Adipose tissue (tissue), 3 donors: ENCODE measurements around the gene GPC6. TPM values are rescaled to one million over a fixed set of nuclear protein-coding genes. Genes with fewer than 3 reads are reported as not detected.

Experiments used
- H3K27ac ChIP-seq: one replicate; pipeline ENCODE4 v1.5.1; 2013; ENCODE audit warnings: low read depth, low read length
- WGBS, 3 donors: extraction: QIAGEN DNeasy Blood & Tissue Kit; methylation state at CpG; one replicate each; pipeline ENCODE4 v1.1.7; 2013; 5-methylcytosine and 5-hydroxymethylcytosine counted together
- polyA plus RNA-seq, 3 donors: library from polyadenylated mRNA; stranded (reverse); fragments of 200-250 nt; gene quantifications; one replicate each; pipeline ENCODE4 v1.2.3, GENCODE V29; 2013
- donor health status: healthy with polysubstance abuse.
- donor health status: Bipolar disorder and iron deficiency.
- donor health status: healthy.

The GPC6 gene
- polyA plus RNA-seq, 3 donors: 0.72 to 8.5 (median 5.8) TPM

DNA sequence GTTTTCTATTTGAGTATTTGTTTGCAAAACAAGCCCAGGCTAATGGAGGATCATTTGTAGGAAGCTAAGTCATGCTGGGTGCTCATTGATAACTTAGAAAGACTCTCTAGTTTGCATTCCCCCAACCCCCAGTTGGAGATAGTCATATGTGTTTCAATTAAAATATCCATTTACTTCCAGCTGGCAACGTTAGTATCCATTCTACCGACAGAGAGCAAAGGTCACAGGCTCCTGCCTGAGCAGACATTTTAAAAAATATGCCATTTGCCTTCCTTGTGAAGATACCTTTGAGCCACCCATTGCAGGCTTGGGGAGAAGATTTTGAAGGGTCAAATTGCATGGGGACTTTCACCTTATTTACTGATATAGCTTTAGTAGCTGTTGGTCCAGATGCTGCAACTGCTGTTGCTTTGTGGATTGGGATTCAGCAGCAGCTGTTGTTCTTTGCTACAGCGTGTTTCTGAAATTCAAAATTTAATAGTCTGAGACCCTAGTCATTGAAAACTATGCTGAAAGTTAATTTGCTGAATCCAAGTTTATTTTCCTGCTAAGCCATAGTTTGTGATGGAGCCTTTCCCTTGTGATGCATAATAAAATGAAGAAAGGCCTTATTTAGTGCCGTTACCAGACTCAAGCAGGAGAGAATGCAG, 335.1 kb downstream of the GPC6 start:
- no peak overlapping the region for H3K27ac ChIP-seq
- 66 to 75% (median 71%) methylated on average over 4 of the region's 4 CpGs for WGBS, 3 donors

DNA sequence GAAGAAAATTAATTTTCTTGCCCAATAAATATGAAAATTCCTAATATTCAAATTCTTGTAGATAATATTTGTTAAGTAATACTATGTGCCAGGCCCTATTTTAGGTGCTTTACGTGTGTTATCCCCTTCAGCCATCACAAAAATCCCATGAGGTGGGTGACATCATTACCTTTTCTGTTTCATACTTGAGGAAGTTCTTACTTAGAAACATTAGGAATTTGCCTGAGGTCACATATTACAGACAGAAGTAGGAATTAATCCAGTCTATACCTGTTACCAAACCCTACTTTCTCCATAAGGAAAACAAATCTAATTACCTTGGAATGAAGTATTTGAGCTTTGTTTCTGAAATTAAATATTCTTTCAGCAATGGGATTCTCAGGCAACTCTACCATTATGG, 336.1 kb downstream of the GPC6 start:
- H3K27ac ChIP-seq: no peak overlapping the region
- 71 to 79% (median 73%) methylated on average over 1 of the region's 1 CpG for WGBS, 3 donors

DNA sequence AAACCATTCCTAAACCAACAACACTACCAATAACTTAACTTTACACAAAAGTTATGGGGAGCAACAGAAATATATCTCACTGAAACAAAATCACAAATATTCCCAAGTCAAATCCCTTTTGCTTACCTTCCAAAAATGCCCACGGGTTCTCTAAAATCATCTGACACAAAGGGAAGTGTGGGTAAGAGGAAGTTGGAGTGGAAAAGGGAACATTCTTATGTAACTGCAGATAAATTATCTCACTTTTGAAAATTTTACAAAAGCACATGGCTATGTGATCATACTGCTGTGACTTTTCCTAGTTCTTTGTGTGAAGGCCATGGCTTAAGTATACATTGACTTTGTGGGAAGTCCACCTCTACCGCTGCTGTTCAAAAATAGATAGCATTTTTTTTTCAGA, 350.5 kb downstream of the GPC6 start:
- no peak overlapping the region for H3K27ac ChIP-seq
- WGBS, 3 donors: 53 to 71% (median 54%) methylated on average over 2 of the region's 2 CpGs

DNA sequence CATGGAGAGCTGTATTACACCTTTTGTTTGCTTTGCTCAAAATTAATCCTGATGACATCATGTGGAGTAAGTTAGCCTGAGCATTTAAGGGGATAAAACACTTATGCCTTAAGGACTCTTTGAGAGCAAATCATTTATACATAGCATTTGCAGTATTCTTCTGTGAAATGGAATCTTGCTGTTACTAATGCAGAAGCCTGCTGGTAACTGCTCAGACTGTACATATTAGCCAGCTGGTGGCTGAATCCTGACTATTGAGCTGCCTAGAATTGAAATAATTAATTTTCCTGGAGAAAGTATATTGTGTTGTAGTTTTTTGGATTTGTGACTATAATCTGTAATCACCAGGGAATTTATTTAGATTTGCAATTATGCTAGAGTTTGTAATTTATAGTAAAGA, 363.2 kb downstream of the GPC6 start:
- H3K27ac ChIP-seq: no peak overlapping the region

DNA sequence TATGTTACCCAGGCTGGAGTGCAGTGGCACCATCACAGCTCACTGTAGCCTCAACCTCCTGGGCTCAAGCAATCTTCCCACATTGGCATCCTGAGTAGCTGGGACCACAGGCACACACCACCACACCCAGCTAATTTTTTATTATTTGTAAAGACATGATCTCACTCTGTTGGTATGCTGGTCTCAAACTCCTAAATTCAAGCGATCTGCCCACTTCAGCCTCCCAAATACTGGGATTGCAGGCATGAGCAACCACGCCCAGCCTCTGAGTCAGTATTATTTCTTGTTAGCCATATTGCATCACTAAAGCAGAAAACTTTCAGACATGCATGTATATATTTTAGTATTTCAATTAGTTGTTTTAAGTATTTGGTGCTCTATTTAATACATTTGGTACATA, 376.4 kb downstream of the GPC6 start:
- WGBS, 3 donors: 65 to 74% (median 65%) methylated on average over 2 of the region's 2 CpGs
- no peak overlapping the region for H3K27ac ChIP-seq

DNA sequence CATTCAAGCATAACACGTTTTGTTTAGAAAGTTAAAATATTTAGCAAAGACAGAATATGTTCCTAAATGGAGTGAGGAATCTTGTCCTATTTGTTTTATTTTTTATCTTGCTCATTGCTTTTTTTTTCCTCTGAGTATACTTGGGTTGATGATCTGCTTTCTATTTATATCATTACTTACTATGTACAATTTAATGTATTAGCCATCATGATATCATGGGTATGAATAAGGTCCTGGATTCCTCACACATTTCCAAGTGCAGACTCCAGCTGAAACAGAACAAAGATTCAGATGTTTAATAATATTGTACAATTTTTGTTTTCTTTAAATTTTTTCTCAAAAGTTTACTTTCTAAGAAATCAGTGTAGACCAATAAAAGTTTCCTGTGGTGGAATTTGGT, 388.2 kb downstream of the GPC6 start:
- 66 to 74% (median 74%) methylated on average over 1 of the region's 1 CpG for WGBS, 3 donors

DNA sequence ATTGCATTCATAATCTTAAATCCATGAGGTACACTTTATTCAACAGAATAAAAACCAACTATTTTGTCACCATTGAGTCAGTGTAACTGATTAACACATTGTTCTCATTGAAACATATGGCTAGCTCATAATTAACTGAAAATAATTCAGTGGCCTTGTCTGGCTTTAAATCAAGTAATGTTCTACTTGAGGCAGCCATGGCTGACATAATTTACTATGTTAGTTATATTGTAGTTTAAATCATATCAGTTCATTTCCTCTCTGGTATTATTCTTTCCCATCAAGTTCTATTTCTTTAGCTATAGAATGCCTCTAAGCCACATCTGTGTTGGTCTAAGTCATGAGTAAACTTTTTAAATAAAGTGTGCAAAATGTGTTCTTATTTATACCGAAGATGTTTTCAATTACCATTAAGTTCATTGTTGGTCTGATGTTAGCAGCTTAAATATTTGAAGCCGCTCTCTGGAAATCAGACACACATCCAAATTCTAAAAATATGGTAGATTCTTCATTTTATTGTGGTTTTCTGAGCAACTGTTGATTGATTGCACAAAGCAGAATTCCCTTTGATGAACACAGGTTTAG, 393.7 kb downstream of the GPC6 start:
- H3K27ac ChIP-seq: no peak overlapping the region
- WGBS, 3 donors: 62 to 70% (median 66%) methylated on average over 2 of the region's 2 CpGs

More for the DNA sequence above, 388.2 kb downstream of the GPC6 start:
- no peak overlapping the region for H3K27ac ChIP-seq

DNA sequence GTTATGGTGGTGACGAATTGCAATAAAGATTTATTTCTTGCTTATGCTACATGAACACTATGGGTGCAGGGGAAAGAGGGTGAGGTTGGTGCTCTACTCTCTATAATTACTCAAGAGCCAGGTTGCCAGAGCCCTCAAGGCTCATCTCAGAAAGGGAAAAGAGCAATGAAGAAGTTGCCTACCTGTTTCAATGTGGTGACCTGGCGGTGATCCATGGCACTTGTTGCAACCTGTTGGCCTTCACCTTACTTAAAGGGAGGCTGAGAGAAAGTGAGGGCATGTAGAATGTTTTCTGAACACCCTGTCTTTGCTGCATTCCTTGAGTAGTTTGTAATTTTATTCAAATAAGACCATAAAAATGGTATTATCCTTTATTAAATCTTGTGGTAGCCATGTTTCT, 394.4 kb downstream of the GPC6 start:
- H3K27ac ChIP-seq: no peak overlapping the region
- 86 to 93% (median 91%) methylated on average over 2 of the region's 2 CpGs for WGBS, 3 donors

DNA sequence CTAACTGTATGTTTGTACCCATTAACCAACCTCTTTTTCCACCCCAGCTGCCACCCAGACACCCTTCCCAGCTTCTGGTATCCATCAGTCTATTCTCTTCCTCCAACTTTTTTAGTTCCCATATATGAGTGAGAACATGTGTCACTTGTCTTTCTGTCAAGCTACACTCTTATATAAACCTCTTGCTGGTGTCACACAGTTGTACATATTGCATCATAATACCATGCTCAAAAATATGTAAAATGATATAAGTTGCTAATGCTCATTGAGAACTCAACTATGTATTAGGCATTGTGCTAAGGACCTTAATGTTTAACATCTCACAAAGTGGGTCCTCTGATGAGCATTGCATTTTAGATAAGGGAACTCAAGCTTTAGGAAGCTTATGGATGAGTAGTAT, 395.4 kb downstream of the GPC6 start:
- no peak overlapping the region for H3K27ac ChIP-seq

DNA sequence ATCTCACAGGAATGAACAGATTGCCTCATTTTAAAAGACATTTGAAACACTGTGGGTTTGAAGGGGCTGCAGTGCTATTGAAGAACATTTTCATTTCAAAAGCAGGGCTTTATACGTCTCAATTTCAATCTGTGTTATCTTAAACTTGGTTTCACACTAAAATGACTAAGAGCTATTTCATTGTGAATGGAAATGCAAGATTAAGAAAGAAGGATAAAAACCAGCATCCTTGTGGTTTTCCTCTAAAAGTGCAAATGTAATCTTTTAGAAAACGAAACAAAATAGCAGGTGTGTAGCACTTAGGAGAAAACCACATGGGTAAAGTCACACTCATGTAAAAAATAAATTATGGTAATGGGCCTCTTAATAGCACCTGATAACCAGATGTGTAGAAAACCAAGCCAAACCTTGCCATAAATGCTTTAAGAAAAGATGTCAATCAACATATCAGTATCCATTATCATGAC, 397.7 kb downstream of the GPC6 start:
- H3K27ac ChIP-seq: no peak overlapping the region
- 35 to 67% (median 40%) methylated on average over 2 of the region's 2 CpGs for WGBS, 3 donors

DNA sequence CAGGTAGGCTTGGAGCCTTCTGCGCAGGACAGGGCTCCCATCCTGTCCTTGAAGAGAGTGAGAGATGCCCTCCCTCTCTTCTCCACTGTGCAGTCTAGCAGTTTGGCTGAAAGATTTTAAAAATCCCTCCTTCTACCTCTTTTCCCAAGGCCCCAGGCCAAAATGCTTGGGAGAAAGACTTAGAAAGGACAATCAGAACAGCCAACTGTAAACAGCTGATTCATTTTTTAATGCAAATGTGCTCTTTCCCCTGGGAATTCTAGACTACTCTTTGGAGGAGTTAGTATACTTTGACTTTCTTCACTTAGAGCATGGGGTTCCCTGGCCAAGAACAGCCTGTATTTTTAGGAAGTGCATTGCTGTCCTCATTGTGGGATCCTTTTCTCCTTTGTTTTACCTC, 398.9 kb downstream of the GPC6 start:
- 89 to 100% (median 90%) methylated on average over 1 of the region's 1 CpG for WGBS, 3 donors
- H3K27ac ChIP-seq: no peak overlapping the region

DNA sequence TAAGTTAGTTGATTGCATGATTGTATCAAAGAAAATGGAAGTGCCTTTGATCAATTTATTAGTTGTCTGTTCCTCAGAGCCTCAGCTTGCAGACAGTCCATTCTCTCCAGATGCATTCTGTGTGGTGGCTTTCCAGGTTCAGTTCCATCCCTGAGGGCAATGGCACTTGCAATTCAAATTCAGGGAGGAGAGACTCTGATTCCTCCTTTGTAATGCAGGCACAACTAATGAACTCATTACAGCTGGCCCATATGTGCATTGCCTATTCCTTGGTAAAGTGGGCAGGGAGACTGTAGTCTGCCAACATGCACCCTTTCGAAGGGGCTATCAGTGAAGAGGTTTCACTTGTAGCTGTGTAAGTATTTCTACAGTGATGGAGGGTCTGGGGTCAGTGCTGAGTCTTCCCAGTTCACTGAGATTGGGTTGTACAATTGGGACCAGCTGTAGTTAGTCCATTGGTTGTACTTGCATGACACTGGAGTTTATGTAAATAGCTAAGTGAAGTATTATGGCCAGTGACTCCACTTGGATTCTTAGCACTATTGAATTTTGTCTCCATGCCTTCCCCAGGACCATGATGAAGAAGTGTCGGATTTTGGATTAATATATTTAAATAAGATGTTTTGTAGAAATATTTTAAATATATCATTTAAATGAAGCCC, 401.7 kb downstream of the GPC6 start:
- WGBS, 3 donors: 78 to 87% (median 85%) methylated on average over 2 of the region's 2 CpGs

DNA sequence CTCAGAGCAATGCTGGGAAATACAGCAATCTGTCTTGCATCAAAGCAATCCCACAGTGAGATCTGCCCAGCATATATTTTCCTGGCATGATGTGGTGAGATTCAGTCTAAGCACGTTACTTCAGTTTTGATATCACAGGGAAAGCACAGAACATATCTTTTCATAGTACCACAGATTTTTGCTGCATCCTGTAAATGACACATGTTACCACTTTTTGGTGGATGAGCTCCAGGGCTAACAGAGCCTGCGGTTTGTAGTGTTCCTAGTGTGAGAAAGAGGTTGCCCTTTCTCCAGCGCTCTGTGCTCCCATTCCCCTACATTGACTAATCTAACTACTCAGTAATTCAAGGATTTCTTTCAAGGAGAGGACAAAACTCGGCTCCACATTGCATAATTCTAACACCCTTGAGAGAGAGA, 409.0 kb downstream of the GPC6 start:
- 55 to 69% (median 55%) methylated on average over 4 of the region's 4 CpGs for WGBS, 3 donors
- H3K27ac ChIP-seq: no peak overlapping the region

More for the DNA sequence above, 401.7 kb downstream of the GPC6 start:
- no peak overlapping the region for H3K27ac ChIP-seq

DNA sequence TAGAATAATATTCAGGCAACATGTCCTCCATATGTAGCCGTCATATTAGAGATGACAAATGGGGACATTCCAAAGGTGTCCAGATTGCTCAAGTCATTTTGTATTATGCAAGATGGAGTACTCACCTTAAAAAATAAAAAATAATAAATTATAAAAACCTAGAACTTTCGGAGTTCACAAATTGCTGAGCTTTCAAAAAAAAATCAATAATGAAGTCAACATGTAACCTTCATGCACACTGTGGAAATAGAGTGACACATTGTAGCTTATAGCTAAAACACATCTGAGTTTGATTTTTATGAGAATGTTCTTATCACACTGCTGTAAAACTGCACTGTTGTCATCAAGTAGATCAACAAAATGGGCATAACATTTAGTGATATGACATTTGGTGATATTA, 411.2 kb downstream of the GPC6 start:
- H3K27ac ChIP-seq: no peak overlapping the region
- 75 to 93% (median 90%) methylated on average over 2 of the region's 2 CpGs for WGBS, 3 donors

DNA sequence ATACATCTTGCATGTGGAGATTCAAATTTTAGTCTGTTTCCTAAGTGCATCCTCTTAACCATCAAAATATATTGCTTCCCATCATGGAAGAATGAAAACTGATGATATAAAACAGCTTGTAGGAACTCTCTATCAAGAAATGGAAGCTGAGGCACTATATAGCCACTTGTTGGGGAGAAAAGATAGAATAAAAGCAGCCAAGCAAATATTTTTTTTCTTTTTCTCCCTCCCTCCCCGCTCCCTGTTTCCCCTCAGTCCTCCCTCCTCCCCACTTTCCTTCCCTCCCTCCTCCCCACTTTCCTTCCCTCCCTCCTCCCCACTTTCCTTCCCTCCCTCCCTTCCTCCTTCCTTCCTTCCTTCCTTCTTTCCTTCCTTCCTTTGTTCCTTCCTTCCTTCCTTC, 413.8 kb downstream of the GPC6 start:
- 81 to 91% (median 85%) methylated on average over 1 of the region's 1 CpG for WGBS, 3 donors
- H3K27ac ChIP-seq: no peak overlapping the region

DNA sequence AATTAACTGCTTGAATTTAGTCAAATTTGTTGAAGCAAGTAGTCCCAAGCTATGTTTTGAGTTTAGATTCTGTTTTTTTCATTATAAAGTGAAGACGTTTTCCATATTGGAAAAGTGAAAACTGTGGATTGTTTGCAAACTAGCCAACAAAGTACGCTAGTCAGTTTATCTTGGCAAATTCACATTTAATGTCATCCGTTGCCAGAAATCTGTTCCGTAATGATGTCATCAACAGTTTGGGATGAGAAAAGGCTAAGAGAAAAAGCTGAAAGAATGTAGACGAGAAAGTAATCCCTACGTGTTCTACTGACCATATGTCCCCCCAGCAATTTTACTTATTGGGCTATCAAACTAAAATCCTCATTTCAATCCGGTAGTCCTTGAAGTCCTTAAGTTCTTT, 419.6 kb downstream of the GPC6 start:
- H3K27ac ChIP-seq: no peak overlapping the region
- 72 to 76% (median 74%) methylated on average over 7 of the region's 7 CpGs for WGBS, 3 donors

DNA sequence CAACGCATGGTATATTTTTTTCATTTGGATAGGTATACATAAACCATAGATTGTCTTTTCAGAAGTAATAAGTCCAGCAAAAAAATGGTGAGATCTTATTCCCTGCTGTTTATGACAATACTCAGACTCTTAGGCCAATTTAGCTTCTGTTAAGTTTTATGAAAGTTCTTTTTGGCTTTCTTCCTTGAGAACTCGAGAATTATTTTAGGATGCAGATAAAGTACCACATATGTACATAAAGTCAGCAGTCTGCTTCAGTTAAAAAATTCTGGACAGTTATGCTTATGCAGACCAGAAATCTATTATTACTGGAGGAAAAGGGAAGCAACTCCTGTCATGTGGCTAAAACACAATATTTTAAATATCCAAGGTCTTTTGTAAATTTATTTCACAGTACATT, 422.9 kb downstream of the GPC6 start:
- WGBS, 3 donors: 65 to 78% (median 67%) methylated on average over 2 of the region's 2 CpGs
- H3K27ac ChIP-seq: no peak overlapping the region

DNA sequence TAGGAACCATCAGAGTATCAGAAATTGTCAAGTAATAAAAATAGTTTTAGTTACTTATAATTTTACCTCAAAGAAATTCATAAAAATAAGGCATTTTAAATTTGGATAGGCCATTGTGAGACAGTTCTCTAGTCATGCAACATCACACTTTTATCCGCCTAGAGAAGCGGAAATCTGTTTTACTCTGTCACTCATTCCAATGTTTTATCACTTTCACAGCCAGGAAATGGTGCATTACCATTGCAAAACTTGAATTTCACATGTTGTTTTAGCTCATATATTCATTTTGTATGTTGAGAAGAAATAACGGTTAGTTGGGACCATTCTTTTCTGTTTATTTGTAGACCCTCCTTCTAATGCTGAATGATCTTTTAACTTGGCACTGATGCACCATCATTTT, 427.2 kb downstream of the GPC6 start:
- 93 to 94% (median 94%) methylated on average over 3 of the region's 3 CpGs for WGBS, 3 donors
- no peak overlapping the region for H3K27ac ChIP-seq

DNA sequence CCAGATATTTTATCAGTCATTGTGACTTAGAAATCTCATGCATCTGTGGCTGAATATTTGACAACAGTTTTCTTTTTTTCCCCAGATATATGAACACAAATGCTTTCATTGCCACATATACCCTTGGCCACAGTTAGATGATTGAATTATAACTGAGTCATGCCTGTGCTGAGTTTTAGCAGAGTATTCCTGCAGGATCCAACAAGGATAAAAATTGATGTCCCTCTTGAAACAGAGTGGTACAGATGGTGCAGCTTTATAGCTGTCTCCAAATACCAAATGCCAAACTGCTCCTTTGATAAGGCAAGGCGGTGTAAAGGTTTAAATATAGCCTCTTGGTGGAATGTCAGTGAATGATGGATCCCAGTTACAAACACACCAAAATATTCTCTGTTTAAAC, 428.5 kb downstream of the GPC6 start:
- H3K27ac ChIP-seq: no peak overlapping the region
- whole genome bisulfite sequencing, 3 donors: 72 to 81% (median 79%) methylated on average over 1 of the region's 1 CpG
